HG02623 (cell line): ENCODE measurements around the gene MRPL11.
"Not testable (repeated sequence)": the region's sequence is repeated elsewhere in the genome, so short reads cannot be mapped to it uniquely, and the experiment has no call there.

ENCODE experiments used
- ATAC-seq: cut with Tn5 transposase; IDR thresholded peaks from one replicate; pipeline ENCODE4 v1.9.1; 2021; ENCODE audit warnings: moderate library complexity; ENCODE audit not compliant: unreplicated experiment

Gene MRPL11

GRCh38 chr11:66432597-66432996, 6.1 kb downstream of the MRPL11 start:
- no peak for ATAC-seq

- ATAC-seq, result not testable (repeated sequence)
These were observed 6.7 kb downstream of the MRPL11 start for GRCh38 chr11:66431871-66432329.

- ATAC-seq, result not testable (repeated sequence)
These were observed 7.4 kb downstream of the MRPL11 start for GRCh38 chr11:66431287-66431686.

GRCh38 chr11:66429983-66430602, 8.6 kb downstream of the MRPL11 start:
- ATAC-seq, result no peak

GRCh38 chr11:66428933-66429332, 9.7 kb downstream of the MRPL11 start:
- ATAC-seq, result no peak

GRCh38 chr11:66426314-66426713, 12.3 kb downstream of the MRPL11 start:
- no peak for ATAC-seq

GRCh38 chr11:66421492-66422205, 17.0 kb downstream of the MRPL11 start:
- no peak for ATAC-seq

- no peak for ATAC-seq
These were observed 17.8 kb downstream of the MRPL11 start, which contains the start of gene NPAS4 for GRCh38 chr11:66420671-66421476. Gene NPAS4, plus strand, starts transcription at chr11:66421035. Its CDS starts 145 bp downstream, at chr11:66421180.

- ATAC-seq, result no peak
These were observed 18.8 kb downstream of the MRPL11 start for GRCh38 chr11:66419825-66420224.

GRCh38 chr11:66418986-66419308, 19.7 kb downstream of the MRPL11 start:
- no peak for ATAC-seq

GRCh38 chr11:66418168-66418985, 20.3 kb downstream of the MRPL11 start:
- ATAC-seq, result no peak

- ATAC-seq, result no peak
These were observed 21.6 kb downstream of the MRPL11 start for GRCh38 chr11:66417000-66417399.

- ATAC-seq, result no peak
These were observed 23.2 kb downstream of the MRPL11 start for GRCh38 chr11:66415423-66415822.

- no peak for ATAC-seq
These were observed 24.3 kb downstream of the MRPL11 start for GRCh38 chr11:66414120-66414934.

GRCh38 chr11:66413167-66413566, 25.5 kb downstream of the MRPL11 start:
- ATAC-seq, result no peak

- ATAC-seq, result no peak
These were observed 26.5 kb downstream of the MRPL11 start for GRCh38 chr11:66412110-66412509.

- no peak for ATAC-seq
These were observed 27.3 kb downstream of the MRPL11 start for GRCh38 chr11:66411323-66411722.

GRCh38 chr11:66410191-66410590, 28.5 kb downstream of the MRPL11 start:
- no peak for ATAC-seq

- no peak for ATAC-seq
These were observed 29.4 kb downstream of the MRPL11 start for GRCh38 chr11:66409226-66409625.
